ENCODE measurements around the gene AVPR2.

Gene AVPR2

DNA sequence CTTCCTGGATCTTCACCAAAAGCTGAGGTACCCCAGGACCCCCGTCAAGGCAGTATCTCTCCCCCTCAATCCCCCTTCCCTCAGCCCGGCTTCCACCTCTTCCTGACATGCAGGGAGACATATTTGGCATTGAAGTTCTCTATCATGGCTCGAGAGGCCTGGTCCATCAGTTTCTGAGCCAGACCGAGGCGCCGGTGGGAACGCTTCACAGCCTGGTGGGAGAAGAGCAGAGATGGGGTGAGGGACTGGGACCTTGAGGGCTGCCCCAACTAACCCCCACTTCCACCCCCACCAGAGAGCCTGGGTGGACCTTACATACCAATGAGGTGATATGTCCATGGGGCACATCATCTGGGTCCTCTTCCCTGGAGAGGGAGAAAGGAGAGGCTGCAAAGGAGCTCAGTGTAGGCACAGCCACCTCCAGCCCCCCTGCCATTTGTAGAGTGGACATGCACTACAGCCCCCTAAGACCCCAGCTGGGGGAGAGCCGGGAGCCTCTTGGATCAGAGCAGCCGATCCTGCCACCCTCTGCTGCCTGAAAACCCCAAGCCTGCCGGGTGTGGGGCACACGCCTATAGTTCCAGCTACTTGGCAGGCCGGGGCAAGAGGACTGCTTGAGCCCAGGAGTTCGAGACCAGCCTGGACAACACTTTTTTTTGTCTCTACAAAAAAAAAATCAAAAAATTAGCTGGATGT is 27.9 kb downstream of the AVPR2 start:
- DNase-seq (ENCODE audit: low read depth), result no peak

DNA sequence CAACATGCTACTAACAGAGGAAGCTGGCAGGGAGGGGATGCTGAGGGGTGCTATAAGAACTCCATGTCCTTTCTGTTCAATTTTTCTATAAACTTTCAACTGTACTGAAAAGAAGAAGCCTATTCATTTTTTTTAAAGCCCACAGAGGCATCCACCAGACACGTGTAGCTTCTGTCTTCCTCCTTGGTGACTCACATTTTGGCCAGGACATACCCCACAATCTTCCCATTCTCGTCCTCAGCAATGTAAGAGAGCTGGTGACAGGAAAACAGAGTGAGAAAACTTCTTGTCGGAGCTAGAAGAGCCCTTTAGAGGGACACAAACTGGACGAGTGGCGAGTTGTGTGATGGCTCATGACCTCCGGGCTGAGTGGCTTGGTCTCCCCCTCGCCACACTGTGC is 29.3 kb downstream of the AVPR2 start:
- DNase-seq (ENCODE audit: low read depth), result no peak

DNA sequence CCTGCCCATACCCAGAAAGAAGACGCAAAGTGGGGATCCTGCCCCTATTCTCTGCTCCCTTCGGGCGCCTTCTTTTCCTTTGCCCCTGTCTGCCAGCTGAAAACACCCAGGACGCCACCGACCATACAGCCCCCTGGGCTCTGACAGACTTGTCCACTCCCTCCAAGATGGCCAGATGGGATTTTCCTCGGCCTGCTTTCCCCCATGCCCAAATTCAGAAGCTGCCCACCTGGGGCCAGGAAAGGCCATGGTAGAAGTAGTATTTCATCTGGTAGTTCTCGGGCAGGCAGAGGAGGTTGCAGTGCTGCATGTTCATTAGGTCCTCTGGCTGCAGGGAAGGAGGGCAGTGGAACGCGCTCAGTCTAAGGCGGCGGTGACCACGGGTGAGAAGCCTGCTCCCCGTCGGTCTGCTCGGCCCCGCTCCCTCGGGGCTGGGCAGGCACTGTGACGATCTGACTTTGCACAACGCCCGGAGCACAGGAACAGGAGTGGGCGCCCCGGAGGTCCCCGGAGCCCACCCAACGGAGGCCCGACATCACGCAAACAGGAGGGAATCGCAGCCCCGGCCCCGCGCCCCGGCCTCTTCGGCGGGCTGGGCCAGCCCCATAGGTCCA is 29.8 kb downstream of the AVPR2 start:
- no peak for DNase-seq (ENCODE audit: low read depth)

DNA sequence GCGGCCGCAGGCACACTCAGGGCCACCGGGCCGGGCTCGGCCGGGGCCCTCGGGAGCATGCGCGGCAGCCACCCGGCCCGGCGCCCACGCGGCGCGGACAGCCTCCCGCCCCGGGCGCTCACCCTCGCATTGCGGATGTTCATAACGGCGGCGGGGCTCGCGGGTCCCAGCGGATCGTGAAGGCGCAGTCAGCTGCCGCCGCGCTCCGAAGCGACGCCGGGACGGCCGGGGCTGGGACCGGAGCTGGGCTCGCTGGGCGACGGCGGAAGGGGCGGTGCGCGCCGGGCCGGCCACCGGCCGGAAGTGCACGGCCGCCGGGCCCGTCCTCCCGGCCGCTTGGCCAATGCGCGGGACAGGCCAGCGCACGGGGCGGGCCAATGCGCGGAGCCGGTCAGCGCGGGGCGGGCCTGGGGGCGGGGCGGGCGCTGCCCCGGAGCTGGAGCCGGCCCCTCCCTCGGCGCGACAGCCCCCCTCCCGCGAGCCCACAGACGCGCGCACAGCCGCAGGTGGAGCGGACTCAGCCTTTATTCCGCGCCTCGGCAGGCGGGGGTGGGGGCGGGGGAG is 30.4 kb downstream of the AVPR2 start, which contains the start of gene NAA10:
NAA10 (minus strand) TSS at position 276 of the 564 bp plus-strand sequence; CDS start at position 143, 133 bp downstream.
- no peak for DNase-seq (ENCODE audit: low read depth)

DNA sequence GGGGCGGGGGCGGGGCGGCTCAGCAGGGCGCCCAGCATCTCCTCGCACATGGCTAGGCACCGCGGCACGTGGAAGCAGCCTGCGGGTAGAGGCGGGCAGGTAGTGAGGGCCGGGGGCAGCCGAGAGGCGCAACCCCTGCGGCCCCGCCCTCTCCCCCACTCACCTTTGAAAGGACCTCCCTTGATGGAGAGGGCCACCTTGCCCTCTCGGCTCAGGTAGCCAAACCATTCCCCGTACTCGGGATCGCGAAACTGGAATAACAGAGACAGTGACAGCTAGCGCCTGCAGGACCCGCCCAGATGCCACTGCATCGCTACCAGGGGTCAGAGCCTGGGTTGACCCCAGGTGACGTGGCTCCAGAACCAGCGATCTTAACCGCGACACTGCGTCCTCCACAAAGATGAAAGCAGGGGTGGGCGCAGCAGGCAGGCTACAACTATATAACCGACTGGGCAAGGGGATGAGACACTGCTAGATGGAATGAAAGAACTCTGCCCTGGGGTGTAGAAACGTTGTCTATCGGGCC is 30.9 kb downstream of the AVPR2 start:
- no peak for DNase-seq (ENCODE audit: low read depth)

DNA sequence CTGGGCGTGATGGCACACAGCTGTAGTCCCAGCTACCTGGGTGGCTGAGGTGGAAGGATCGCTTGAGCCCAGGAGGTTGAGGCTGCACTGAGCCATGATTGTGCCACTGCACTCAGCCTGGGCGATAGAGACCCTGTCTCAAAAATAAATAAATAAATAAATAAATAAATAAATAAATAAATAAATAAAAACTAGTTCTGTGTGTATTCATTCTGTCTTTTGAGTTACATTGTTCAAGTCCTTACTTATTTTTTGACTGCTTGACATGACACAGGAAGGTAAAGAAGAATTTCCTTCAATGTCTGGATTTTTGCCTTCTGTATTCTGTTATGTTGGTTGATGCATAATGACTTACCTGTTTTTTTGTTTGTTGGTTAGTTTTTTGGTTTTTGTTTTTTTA is 32.6 kb downstream of the AVPR2 start:
- DNase-seq (ENCODE audit: low read depth), result no peak

DNA sequence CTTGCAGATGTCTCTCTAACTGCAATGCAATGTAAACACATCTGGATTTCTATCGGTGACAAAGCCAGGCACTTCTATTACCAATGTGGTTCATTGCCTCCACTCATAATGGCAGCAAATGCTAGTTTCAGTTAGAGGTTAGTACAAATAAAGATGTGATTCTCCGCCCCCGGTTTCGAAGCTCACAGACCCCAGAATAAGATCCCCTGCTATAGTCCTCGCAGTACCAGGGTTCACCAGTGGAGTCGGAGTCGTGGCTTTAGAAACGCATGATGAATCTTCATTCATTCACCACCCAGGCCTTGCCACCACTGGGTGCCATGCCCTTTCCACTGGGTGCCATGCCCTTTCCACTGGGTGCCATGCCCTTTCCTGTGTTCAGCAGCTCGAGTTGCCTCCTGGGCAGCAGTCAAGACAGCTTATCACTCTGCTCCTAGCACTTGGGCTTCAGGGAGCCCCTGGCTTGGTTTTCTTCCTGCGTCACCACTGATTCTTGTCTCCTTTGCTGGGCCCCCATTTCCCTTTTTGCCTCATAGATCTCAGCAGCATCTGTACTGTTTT is 33.8 kb downstream of the AVPR2 start:
- no peak for DNase-seq (ENCODE audit: low read depth)

DNA sequence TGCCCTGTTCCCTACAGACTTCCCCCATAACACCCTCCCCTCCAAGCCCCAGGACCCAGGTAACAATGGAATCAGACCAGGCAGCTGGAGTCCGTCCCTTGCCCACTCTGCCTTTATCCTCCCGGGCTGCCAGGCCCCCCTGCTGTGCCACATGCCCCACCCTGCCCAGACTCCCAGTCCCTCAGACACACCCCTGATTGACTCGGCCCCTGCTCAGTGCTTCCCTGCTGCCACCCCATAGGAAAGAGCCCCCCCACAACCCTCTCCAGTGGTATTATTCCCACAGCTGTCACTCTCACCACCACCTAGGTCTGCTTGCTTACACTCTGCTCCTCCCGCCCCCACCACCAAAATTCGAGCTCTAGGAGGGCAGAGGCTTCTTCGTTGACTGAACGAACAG is 35.1 kb downstream of the AVPR2 start:
- no peak for DNase-seq (ENCODE audit: low read depth)

DNA sequence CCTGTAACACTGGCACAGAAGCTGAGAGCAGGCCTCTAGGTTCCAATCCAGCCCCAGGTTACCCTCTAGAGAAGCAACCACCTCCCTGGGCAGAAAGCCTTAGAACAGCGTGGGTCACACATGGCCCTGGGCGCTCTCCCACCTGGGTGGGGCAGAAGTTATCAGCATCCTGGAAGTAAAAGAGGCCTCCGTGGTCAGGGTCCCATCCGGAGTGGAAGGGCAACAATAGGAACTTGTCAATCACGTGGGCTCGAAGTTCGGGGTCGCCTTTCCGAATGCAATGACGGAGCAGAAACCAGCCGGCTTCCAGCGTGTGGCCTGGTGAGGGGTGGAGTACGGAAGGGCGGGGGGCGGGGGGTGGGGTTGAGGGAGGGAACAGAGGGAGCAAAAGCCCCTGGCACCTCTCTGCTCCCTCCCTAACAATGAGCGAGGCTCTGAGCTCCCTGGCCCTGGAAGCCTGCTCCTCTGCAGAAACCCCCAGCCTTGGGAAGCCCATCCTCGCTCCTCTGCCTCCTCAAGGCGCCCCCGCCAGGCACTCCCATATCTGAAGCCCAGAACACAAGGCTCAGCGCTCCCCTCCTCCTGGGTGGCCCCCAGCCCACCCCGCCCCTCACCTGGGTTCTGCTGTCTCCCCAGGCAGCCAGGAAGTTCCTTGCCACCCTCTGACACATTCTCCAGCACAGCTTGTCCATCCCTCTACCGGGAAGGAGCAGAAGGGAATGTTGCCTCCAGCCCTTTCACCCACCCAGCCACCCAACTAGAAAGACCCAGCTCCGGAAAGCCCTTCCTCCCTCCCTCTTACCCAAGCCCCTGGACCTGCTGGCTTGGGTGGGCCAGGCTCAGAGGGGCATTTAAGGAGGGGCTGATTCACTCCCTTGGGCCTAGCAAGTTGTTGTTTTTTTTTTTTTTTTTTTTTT is 37.1 kb downstream of the AVPR2 start:
- no peak for DNase-seq (ENCODE audit: low read depth)

DNA sequence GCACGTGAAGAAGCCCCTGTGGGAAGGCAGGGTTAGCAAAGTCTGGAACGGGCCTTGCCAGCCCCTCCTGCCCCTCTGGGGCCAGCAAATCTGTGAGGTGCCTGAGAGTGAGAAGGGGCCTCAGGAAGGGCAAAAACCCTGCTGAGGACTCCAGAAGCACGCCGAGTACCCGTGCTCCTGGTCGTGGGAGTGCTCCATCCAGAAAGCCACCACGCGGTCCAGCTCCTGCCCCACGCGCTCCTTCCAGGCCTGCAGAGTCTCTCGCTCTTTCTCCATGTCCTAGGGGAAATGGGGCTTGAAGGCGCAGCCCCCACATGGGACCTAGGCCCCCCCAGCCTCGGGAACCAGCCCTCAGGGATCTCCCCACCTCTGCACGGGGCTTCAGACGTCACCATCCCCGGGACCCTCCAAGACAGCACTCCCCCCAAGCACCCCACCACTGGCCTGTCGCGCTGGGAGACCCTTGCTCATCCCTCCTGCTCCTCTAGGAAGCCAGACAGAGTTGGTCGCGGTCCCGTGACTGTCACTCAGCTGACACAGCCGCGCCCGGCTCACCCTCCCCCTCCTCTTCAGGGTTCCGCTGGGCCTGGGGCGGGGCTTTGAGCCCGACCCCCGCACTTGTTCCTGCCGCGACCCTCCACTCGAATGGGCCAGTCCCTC is 39.8 kb downstream of the AVPR2 start, which contains the start of gene RENBP:
RENBP (minus strand) TSS at position 504 of the 660 bp plus-strand sequence; CDS start at position 471, 33 bp downstream.
- DNase-seq (ENCODE audit: low read depth), result no peak

DNA sequence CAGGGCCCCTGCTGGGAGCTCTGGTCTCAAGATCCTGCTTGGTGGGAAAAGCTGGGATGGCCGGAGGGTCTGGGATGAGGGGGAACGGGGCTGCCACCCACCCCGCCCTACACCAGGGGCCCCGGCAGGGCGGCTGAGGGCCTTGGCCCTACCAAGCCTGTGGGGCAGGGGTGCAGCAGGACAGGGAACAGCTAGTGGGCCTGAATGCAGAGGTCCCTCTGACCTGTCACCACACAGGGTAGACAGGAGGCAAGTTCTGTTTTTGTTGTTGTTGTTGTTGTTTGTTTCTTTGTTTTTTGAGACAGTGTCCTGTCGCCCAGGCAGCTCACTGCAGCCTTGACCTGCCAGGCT is 40.3 kb downstream of the AVPR2 start:
- DNase-seq (ENCODE audit: low read depth), result no peak

DNA sequence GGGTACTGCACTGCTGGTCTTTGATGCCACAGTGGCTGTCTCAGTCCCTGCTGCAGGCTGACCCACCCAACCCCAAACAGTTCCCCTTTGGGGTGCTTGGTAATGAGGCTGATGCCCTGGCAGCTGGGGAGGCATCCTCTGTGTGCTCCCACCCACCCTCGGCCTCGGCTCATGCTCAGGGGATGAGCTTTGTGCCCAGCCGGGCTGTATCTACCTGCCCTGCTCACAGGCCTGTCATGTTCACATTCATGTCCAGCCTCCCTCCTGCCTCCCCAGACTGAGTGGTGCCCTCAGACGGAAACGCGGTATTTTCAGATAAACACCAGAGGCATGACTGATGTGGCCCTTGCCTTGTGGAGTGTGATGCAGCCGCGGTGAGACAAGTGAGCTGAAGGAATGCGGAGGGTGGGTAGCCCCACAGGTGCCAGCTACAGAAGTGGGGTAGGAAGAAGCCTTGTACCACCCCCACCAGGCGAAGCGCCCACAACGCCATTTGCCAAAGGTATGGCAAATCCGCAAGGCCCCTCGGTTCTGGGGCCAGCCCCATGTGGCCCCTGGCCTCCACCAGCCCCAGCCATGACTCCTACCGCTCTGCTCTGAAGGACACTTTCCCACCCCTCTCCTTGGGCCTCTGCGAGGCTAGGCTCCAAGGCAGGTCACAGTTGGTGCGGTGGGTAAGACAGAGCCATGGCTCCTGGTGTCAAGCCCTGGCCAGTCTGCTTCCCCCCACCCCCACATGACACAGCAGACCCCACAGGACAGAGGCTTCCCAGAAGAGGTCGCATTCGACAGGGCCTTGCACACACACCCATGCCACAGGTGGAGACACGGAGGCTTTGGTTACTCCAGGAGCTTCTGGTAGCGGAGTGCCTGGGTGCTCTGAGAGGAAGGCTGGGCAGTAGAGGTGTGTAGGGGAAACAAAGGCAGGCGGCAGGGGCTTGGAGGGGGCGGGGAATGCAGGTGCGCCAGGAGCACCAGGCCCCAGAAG is 41.8 kb downstream of the AVPR2 start:
- DNase-seq (ENCODE audit: low read depth), result no peak

DNA sequence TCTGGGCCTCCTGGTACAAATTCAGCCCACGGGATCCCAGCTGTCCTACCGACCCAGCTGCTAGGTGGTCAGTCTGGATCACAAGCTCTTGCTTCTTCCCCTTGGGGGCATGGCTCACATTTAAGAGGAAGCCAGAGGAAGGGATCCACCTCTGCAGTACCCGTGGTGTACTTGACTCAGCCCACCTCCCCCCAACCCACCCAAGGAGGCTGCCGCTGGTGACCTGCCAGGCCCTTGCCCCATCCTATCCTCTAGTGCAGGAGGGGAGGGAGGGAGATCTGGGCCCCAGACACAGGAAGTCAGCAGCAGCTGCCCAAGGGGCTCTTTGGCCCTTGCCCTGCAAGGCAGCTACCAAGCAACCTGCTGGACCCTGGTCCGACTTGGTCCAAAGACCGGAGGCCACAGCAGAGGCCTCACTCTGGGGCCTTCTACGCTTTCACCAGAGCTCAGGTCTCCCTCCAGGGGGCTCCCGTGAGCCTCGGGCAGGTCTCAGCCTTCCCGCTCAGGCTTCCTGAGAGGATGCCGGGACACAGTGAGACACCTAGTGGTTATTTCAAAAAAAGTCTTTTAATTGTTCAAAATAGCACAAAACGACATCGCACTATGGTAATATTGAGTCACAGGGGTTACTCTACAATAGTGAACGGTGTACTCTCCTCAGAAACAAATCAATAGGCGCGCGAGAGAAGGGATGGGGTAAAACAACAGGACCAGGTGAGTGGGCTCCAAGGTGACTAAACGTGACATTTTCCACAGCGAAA is 42.7 kb downstream of the AVPR2 start:
- DNase-seq (ENCODE audit: low read depth), result peak; percentile 57

DNA sequence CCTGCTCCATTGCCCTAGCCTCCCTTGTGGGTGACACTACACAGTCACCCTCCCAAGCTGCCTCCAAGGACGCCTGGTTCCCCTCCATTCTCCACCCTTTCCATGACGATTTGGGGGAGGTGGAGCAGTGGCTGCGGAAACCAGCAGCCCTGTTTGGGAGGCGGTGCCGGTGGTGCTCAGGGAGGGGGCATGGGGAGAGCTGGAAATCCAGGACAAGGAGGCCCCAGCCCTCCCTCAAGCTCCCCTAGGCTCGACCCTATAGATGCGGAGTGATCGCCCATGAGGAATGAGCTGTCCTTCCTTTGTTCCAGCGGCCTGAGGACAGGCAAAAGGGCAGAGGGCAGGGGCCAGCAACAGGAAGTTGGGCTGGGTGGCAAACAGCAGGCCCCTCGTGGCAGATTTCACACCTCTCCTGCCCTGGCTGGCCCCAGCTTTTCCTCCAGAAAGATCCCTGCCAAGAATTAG is 43.6 kb downstream of the AVPR2 start:
- no peak for DNase-seq (ENCODE audit: low read depth)

DNA sequence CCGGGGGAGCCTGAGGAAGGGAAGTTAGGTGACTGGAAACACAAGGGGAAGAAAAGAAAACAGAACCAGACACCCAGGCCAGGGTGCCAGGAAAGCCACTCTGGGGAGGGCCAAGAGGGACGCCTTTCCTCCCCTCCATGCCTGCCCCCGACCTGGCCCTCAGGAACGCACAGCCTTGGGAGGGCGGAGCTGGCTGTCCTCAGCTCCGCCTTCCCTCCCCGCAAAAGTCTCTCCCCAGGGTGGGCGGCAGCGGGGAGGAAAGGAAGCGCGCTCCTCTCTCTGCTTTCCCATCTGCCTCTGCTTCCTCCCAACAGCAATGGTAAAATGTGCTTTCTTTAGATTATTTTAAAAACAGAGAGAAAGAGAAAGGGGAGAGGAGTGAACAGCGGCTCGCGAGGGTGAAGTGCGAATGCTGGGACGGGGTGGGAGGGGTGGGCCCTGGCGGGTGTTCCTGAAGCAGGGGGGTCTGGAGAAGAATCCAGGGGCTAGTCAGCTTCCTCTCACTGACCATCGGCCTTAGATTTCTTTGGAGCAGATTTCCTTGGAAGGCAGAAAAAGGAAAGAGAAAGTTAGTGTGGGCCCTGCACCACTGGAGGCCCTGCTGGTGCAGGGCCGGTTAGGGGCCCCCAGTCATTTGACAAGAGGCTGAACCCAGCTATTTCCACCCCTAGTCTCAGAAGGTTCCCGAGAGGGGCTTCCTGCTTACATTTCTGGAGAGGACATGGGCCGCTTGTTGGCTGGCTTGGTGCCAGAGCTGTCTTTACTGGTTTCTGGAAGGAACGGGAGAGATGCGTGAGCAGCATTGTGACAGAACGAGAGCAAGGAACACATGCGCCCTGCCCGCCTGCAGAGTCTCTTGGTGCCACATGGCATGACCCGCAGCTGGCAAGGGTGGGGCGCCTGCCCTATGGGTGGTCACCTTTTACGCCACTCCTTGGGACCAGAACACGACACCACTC is 44.7 kb downstream of the AVPR2 start:
- no peak for DNase-seq (ENCODE audit: low read depth)

DNA sequence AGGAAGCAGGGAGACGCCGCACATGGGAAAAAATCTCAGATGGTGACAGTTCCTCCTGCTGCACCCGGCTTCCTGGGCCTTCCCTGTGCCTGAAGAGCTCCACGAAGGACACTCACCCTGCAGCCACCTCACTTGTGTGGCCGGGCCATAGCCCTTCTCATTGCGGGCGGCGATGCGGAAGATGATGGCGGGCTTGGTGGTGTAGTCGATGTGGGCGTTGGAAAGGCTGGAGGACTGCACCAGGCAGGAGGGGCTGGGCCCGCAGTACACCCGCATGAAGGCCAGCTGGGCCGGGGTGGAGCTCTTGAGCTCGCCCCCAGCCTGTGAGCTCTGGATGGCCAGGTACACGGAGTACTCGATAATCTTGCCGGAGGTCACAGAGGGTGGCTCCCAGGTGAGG is 45.7 kb downstream of the AVPR2 start:
- DNase-seq (ENCODE audit: low read depth), result no peak

DNA sequence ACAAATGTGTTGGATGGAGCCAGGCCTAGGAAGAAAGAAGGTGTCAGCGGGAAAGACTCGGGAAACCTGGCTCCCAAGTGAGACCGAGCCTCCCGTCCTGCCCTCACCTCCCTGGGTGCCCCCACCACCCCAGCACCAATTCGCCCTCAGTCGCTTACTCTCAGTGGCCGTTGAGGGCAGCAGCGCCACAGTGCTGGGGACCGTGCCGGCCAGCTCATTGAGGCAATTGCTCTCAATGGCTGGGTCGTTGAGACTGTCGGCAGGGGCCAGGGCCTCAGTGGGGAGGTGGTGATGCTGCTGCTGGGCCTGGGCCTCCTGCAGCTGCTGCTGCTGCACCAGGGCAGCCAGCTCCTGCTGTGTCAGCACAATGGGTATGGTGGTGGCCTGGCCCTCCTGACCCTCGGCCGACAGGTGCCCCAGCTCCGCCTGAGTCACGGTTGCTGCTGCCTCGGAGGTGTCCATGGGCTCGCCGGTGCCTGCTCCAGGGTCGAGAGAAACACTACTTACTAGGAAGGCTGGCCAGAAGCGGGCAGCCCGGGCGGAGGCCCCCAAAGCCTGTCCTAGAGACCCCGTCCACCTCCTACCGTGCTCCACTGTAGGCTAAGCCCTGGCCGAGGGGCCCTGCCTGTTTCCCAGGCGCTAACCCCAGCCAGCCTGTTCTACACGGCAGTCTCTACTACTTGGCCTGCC is 47.4 kb downstream of the AVPR2 start:
- DNase-seq (ENCODE audit: low read depth), result no peak

Data from stimulated activated CD8-positive, alpha-beta memory T cell treated with anti-CD3 and anti-CD28 coated beads, Interleukin-12 subunit alpha, Interleukin-12 subunit beta, amount 100 ng/mL, for 1 hour (primary cell).